NCI-H128 (cell line): ENCODE results near the gene PSMB11.

Experiments
- DNase-seq: peaks from one replicate; lab custom pipeline; 2025; ENCODE audit not compliant: unreplicated experiment; lab: John Stamatoyannopoulos, UW

PSMB11 gene

DNA sequence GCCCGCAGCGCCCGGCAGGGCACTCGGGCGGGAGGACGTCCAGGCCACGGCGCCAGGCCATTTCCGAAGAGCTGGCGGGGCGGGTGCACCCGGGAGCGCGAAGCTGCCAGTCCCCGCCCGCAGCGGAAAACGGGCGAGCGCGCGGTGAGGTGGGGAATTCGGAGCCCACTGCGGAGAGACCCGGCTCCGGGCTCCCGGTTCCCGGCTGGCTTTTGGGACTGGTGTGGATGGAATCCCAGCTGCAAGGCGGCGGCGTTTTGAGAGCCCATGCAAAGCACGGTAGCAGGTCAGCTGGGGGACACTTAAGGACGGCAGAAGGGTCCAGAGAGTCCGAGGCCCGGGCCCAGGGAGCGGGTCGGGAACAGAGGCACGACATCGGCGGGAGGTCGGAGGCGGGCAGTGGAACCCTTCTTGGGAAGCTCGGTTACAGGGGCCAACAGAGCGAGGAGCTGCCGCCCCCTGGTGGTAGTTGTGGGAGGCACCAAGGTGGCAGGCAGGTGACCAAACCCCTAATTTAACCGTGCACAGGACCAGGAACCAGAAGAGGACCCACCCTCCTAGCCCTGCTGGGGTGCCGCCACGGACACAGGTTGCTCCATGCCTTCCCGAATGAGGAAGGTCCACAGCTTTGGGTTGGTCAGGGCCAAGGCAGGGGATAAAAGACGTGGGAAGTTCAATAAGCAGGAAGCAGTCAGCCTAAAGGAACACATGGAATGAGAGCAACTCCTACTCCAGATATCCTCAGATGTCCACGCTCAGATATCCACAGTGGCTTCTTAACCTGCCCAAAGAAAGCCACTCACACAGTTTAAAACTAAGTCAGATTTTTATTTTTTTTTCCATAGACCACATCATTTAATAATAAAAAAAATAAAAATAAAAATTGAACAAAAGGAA is 16.0 kb downstream of the PSMB11 start:
- DNase-seq = no peak

DNA sequence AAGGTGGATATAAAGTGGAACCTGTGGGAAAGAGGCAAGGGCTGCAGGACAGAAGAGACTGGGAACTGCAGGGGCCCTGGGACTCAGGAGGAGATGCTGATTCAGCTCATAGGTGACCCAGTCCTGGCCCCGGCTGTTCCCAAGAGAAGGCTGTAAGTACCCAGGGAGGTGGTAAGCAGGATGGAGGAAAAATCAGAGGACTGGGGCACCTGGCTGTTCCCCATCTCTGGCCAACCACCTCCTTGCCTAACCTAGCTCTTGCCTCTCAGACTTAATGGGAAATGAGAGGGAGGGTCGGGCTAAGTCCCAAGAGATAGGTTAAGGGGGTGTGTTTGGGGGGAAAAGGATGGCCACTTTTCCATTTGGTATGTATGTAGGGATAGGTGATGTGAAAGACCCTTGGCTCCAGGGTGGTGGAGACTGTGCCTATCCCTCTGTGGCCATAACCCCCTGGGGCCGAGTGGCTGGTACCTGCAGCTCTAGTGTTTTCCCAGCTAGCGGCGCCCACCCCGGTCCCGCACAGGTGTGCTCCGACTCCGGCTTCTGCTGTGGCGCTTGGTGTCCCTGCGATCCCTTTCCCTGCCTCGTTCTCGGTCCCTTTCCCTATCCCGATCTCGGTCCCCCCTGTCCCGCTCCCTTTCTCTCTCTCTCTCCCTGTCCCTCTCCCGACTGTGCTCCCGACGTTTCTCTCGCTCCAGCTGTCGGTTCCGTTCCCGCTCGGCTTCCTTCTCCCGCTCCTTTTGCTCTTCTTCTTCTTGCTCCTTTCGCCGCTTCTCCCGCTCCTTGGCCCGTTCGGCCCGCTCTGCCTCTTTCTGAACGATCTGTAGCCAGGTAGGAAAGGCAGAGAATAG is 16.9 kb downstream of the PSMB11 start:
- no peak for DNase-seq

DNA sequence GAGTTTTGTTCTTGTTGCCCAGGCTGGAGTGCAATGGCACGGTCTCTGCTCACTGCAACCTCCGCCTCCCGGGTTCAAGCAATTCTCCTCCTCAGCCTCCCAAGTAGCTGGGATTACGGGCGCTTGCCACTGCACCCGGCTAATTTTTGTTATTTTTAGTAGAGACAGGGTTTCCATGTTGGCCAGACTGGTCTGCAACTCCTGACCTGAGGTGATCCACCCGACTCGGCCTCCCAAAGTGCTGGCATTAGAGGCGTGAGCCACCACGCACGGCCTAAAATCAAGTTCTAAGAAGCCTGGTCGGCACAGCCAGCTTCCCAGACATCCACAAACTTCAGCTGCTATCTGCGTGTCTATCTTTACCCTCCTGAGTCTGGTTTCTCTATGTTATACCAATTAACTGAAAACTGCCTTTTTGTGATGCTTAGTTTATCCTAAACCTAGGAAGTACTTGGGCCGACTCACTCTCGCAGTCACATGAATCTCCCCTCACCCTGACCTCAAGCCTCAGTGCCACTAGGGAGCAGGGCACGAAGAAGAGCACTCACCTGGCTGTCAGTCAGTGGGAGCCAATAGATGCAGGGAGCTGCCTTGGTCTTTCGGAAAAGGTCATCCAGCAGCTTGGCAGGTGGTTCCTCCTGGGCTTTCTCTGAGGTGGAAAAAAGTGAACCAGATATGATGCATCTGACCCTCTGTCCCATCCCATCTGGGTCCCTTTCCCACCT is 18.7 kb downstream of the PSMB11 start:
- DNase-seq = no peak

DNA sequence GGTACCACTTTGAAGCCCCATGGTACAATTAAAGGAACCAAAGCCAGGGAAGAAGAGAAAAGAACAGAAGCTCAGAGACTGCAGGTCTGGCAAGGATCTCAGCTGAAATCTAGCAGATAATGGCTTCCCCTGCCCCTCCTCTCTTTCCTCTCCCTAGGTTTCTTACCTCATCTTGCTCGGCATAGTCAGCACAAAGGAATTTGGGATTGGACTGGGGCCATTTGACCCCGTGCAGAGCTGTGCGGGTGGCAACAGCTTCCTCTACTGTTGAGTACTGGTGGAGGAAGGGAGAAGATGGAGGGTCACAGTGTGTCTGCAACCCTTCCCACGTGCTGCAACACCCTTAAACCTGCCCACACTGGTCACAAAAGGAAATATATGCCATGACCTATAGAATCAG is 20.0 kb downstream of the PSMB11 start:
- no peak for DNase-seq

DNA sequence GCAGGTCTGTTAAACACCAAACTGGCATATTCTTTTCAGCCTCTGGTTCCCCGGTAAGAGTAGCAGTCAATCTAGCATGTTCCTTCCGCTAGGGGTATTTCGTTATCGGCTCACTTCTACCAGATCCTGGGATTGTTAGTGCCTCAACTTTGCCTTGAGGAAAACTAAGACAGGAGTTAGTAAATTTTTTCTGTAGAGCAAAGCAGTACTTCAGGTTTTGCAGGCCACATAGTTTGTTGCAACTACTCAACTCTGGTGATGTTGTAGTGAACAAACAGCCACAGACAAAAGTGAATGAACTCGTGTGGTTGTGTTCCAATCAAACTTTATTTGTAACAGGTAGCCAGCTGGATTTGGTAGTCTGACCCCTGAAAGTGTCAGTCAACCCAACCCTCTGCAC is 21.6 kb downstream of the PSMB11 start:
- DNase-seq = no peak

DNA sequence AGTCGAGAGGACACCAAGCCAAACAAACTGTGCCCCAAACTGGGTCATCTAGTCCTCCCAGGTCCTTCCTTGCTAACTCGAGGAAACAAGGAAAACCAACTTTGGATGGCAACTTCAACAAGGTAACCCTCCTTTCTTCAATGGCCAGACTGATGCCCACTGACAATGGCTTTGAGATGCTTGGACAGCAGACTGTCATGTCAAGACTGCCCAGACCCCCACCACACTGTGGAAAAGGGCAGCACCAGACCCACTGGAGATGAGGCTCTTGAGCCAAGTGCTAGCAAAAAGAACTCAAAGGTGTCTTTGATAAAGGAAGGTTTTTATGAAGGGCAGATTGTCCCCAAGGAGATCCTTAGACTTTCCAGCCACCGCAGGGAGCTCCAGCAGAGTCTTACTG is 24.4 kb downstream of the PSMB11 start:
- DNase-seq = no peak

DNA sequence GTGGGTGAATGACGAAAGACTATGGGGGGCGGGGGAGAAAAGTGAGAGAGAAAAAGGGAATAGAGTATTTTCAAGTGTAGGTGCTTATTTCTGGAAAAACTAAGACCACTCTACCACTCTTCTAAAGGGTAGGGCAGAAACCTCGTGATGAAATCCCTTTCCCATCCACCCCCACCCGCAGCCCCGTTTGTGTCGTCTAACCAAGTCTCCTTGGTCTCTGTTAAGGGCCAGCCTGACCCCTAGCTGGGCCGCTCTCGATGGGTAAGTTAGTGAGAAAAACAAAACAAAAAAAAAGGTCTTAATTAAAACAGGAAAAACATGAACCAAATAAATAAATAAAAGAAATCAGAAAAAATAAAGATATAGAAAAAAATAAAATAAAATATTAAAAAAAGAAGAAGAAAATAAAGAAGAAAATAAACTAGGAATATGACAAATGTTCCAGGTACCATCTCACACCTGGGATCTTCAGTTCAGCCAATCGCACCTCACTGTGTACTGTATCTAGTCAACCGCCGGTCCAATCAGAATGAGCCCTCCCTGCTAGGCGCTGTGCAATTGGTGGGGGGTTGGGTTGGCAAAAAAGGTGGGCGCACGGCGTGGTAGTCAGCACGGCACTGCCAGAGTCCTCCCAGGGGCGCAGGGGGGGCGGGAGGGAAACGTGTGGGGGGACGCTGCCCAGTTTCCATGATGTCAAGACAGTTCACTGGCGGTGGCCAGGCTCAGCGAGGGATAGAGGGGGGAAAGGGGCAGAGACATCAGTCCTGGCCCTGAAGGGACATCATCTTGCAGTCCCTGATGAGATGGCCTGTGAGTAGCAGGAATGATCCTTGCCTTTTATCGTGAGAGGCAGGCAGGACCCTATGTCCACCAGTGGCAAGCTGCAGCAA is 25.1 kb downstream of the PSMB11 start:
- no peak for DNase-seq

DNA sequence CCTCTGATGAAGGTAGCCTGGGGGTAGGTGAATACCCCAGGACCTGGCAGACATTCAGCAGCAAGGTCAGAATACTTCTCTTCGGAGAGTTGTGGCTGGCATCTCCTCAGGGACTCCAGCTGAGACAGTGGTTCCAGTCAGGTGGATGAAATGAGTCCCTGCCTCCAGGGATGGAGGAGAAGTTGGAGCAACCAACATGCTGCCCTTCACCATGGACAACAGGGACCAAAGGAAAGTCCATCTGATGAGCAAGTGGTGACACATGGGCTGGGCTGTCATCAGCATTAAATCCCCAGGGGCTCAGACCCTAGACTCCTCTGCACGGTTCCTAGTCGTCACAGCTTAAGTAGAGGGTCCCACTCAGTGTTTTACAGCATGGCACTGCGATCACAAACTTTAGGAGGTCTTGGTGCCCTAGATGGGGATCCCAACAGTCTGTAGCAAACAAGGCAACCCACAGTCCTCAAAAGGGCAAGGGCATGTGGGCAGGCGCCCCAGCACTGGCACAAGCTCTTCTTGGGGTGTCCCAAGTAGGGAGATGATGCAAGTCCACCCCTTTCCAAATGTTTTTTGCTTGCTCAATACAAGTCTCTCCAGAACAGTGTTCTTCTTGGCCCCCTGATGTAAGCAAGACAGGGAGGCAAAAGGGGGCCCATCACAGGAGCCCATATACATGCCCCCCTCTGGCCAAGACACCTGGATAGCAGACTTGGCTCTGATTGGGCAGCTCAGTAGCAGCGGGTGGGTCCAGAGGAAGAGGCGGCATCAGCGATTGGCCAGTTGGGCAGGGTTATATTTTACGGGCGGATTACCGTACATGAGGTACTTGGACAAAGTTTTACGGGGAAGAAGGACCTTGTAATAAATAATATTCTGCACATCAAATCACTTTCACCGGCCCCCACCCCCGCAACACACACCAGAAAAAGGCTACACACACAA is 26.1 kb downstream of the PSMB11 start:
- no peak for DNase-seq

DNA sequence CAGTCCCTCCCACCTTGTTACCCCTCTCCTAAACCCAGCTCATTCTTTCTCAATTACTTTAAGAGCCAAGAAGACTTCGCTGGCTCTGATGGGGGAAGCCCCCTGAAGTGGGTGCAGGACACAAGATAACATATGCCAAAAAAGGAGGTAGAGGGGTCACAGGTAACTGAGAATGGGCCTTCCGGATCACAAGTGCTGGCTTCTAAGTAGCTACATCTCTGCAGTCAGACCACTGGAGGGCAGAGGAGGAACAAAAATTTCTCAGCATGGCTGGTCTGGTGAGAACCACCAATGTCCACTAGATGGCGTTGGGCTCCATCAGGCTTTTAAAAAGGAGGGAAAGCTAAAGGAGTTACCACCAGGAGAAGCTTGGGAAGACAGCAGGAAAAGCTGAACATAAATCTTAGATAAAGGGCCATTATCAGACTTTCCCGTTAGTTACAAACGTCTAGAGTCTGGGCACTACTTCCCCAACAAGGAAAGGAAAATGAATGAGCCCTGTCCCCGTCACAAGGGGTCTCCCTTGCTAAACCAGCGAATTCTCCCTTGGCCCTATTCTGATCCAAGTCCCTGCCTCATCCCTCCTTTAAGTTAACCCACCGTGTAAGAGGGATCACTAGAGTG is 26.9 kb downstream of the PSMB11 start:
- DNase-seq = no peak

DNA sequence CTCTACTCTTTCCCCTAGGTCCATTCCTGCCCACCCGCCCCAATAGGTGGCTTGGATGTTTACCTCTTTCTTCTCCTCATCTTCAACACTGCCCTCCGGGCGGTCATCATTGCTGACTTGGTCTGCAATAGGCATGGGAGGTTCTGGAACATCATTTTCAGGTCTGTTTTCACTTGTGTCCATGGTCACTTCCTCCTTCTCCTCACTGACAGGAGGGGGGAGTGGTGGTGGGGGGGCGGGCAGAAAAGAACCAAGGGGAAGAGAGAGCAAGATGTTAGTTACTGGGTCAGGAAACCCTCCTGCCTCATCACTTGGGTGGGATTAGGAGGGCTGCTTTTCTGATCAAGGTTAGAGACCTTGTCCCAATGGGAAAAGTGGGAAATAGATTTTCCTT is 27.4 kb downstream of the PSMB11 start:
- DNase-seq = no peak

DNA sequence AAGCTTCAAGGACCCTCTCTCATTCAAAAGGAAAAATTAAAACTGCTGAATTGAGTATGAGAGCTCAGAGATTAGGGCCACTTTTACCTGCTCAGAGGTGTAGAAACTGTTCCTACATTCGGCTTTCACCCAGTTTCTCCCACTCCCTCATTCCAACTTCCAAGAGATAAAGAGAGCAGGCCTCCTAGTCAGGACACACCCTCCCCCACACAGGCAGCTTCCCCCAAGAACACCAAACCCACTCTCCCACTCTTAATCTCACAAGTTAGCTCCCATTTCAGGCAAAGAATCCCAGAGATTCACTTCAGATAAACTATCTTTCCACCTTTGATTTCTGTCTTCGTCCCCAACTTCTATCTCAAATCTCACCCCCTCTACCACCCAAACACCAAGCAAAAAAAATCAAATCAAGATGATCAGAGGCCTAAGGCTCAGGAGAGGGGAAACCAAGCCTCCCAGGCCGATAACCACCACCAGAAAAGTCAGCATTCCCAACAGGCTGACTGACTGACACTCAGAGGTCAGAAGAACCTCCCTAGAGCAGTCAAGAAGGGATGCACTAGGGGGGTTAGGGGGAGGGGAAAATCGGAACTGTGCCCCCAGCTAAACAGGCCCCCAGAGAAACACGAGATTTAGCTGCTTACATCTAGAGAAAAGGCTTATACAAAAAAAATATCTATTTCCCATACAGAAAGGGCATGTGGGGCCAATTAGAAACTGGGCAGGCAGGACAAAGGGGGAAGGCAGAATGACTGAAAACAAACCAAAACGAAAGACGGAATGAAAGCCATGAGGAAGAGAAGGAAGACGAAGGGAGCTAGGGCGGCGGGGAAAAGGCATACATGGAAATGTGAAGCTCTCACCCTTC is 28.5 kb downstream of the PSMB11 start:
- DNase-seq = no peak

DNA sequence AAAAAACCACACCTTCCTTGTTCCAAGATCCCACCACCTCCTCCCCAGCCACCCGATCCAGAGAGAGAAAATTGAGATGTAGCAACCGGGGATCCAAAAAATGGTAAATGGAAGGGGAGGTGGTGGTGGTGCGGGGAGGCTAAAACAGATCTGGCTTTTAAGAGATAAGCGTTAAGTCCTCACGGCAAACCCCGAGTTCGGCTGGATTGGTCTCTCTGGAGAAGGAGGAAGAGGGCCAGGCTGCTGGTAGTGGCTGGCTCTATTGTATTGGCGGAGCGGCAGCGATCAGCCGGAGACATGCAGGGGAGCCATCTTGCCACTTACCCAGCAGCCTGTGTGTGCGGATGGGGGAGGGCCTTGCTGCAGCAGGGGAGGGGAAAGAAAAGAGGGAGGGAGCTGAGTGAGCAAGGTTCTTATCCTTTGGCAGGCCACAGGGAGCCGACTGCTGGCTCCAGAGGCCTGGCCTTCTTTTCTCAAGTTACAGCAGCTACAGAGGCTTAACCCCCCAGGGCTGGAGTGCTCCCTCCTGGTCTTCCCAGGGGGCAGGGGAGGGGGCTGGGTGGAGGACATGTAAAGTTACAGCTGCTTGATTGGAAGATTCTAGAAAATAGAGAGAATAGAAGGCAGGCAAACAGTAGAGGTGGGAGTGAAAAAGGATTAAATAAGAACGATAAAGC is 29.4 kb downstream of the PSMB11 start:
- DNase-seq = no peak

DNA sequence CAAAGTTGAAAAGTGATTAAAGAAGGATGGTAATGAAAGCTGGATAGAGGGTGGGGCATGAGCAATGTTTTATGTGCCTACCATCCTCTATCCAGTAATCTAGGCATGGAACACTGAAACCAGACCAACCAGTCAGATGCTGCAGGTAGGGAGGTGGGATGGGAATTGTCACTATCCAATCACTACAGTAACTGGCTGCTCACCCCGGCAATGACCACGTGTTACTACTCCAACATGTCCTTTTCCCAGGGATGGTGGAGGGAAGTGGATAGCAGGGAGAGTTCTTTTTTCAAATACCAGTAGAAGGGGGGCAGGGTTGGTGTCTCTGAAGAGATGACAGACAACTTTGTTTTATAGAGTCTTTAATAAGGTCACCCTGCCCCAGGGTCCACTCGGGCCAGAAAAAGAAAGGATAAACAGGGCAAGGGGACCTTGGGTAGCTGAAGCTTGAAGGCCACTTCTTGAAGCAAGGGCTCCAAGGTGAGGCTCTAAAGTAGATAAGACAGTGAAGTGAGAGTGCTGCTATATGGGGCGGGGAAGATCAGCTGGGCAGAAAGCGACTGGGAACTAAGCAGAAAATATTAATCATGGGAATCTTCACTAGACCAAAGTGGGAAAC is 30.0 kb downstream of the PSMB11 start:
- DNase-seq = no peak

DNA sequence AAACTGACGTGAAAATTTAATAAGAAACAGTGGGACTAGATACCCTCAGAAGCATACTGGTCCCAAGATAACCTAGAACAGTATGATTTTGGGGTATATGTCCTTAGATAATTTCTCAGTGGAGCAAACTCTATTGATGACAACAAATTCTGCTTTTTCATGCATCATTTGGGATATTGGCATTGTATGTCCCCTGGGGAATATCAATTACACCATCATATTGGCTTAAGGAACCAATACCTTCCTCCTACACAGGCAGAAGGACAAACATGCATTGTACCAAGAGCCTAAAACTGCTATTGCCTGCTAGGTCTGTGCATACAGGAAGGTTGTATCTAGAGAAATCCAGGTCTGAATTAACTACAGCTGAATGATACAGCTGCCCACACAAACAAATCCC is 32.9 kb downstream of the PSMB11 start:
- DNase-seq = no peak

DNA sequence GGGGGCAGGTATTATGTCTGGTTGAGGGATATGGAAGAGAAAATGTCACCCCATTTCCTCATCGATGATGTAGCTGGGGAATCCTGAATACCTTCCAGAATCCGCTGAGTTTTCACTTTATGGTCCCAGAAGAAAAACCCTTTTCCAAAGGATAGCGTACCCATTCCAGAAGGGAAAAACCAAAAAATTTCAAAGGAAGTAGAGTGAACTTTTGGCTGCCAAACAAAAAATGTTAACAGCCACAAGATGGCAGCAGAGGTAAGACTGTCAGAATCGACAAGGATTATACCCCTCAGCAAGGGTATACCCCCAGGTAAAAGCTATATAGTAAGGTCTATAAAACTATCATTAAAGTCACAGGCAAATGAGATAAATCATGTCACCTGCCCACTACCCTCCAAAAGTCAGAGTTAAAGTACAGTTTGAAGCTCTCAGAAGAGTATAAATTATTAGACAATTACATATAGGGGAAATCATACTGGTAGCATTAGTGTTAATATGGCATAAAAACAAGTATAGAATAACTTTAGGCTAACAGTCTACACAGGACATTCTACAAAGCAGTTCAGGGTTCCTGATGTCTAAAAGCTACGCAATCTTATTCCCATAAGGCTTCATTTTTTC is 34.9 kb downstream of the PSMB11 start:
- no peak for DNase-seq

DNA sequence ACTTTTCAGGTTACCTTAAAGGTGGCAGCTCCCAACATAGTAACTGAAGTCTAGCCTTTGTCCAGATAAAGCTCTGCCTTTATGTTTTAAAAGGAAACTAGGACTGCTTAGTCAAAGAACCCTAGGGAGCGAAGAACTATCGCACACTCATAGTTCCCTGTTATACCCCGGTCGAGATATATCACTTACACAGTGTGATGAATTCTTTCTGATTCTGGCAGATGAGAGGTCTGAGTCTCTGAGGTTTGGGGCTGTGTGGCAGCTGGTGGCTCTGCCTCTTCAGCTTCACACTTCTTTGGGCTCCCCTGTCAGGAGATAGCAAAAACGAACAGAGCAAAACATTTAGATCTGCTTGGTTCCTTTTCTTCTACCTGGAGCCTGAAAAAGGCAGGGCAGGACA is 36.0 kb downstream of the PSMB11 start:
- no peak for DNase-seq

DNA sequence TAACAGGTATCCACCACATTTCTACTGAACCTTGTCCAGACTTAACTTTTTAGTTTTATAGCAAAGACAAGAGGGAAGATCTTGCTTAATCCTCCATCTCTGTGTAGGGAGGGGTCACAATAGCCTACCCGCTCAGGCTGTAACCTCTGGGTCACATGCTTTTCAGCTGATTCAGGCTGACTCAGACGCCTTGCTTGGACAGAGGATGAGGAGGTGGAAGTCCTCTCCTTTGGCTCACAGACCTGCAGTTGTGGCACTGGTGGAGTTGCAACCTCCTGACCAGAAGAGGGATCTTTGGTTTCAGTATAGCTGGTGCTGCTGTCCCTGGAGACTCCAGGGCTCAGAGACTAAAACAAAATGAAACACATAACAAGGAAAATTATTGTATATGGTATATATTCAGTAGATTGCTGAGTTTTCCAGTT is 36.7 kb downstream of the PSMB11 start:
- no peak for DNase-seq
